ENCODE data around the gene CTNNBL1. TPM values are rescaled to one million over a fixed set of nuclear protein-coding genes. Genes with fewer than 3 reads are reported as not detected.

The CTNNBL1 gene
- total RNA-seq, 1 donor from 2014 or later: 58.0 TPM

DNA sequence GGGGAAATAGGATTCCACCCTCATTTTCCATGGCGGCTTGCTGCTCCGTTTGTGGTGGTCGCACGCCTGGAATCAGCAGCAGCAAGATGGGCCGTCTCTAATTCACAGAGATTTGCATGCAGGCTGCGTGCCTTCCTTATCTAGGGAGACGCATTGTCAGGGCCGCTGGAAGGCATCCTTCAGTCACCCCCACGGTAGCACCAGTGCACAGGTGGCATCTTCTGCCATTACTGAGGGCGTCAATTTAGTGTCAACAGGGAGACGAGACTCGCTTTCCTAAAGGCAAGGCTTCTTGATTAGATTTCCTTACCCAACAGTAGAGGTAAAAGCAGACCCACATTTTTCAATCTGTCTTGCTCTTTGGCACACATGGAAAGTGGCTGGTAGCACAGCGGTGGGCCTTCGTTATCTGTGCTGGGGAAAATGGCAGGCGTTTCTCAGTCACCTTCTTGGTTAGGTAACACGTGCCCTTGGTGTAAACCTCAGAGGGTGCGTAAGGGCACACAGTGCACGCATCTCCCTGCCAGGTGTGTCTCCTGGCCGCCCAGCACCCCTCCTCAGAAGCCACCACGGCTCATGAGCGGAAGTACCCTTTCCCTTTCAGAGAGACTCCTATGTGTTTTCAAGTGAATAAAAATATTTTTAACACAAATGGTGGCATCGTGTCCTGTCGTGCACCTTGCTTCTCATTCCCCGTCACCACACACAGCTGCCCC lies 181.8 kb downstream of the CTNNBL1 start:
- Mint-ChIP-seq H3K4me1 (ENCODE audit: low read depth, unreplicated experiment) (peaks cover 33% of the 10 kb centered on the region), H3K27ac (ENCODE audit: unreplicated experiment) (no peak overlapping the region), H3K9me3 (ENCODE audit: unreplicated experiment) (peaks cover 9% of the 10 kb centered on the region), H3K27me3 (ENCODE audit: unreplicated experiment) (peaks cover 8% of the 10 kb centered on the region), H3K4me3 (ENCODE audit: unreplicated experiment) (peak overlapping the region; percentile 51), H3K36me3 (ENCODE audit: unreplicated experiment) (peaks cover 4% of the 10 kb centered on the region)
- no peak for DNase-seq
- TF ChIP-seq, protein P1, sequence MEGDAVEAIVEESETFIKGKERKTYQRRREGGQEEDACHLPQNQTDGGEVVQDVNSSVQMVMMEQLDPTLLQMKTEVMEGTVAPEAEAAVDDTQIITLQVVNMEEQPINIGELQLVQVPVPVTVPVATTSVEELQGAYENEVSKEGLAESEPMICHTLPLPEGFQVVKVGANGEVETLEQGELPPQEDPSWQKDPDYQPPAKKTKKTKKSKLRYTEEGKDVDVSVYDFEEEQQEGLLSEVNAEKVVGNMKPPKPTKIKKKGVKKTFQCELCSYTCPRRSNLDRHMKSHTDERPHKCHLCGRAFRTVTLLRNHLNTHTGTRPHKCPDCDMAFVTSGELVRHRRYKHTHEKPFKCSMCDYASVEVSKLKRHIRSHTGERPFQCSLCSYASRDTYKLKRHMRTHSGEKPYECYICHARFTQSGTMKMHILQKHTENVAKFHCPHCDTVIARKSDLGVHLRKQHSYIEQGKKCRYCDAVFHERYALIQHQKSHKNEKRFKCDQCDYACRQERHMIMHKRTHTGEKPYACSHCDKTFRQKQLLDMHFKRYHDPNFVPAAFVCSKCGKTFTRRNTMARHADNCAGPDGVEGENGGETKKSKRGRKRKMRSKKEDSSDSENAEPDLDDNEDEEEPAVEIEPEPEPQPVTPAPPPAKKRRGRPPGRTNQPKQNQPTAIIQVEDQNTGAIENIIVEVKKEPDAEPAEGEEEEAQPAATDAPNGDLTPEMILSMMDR (IDR thresholded peaks at IDR 0.05; ENCODE audit: partially characterized antibody, unreplicated experiment): no peak

DNA sequence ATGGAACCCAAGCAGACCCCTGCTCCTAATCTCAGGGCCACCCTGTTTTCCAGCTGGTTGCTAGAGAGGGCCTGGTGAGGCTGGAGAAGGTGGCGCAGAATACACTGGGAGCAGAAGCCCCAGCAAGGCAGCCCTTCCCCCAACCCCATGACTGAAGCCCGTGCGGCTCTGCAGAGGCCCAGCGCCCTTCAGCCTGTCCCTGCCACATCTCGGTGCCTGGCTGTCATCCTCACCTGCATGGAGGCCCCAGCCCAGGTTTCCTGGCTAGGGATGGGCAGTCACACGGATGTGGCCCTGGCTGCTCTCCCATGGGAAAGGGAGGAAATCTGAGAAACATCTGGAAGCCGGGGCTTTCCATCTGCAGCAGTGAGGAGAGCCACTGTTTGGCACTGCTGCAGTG lies 183.0 kb downstream of the CTNNBL1 start:
- TF ChIP-seq, protein P1 (IDR thresholded peaks at IDR 0.05; ENCODE audit: partially characterized antibody, unreplicated experiment): no peak
- H3K4me1 Mint-ChIP-seq (ENCODE audit: low read depth, unreplicated experiment): peaks cover 37% of the 10 kb centered on the region
- H3K9me3 Mint-ChIP-seq (ENCODE audit: unreplicated experiment): peaks cover 18% of the 10 kb centered on the region
- no peak for DNase-seq
- no peak overlapping the region for H3K27ac Mint-ChIP-seq (ENCODE audit: unreplicated experiment)
- H3K36me3 Mint-ChIP-seq (ENCODE audit: unreplicated experiment): peaks cover 4% of the 10 kb centered on the region
- peaks cover 14% of the 10 kb centered on the region for H3K27me3 Mint-ChIP-seq (ENCODE audit: unreplicated experiment)
- no peak overlapping the region for H3K4me3 Mint-ChIP-seq (ENCODE audit: unreplicated experiment)

DNA sequence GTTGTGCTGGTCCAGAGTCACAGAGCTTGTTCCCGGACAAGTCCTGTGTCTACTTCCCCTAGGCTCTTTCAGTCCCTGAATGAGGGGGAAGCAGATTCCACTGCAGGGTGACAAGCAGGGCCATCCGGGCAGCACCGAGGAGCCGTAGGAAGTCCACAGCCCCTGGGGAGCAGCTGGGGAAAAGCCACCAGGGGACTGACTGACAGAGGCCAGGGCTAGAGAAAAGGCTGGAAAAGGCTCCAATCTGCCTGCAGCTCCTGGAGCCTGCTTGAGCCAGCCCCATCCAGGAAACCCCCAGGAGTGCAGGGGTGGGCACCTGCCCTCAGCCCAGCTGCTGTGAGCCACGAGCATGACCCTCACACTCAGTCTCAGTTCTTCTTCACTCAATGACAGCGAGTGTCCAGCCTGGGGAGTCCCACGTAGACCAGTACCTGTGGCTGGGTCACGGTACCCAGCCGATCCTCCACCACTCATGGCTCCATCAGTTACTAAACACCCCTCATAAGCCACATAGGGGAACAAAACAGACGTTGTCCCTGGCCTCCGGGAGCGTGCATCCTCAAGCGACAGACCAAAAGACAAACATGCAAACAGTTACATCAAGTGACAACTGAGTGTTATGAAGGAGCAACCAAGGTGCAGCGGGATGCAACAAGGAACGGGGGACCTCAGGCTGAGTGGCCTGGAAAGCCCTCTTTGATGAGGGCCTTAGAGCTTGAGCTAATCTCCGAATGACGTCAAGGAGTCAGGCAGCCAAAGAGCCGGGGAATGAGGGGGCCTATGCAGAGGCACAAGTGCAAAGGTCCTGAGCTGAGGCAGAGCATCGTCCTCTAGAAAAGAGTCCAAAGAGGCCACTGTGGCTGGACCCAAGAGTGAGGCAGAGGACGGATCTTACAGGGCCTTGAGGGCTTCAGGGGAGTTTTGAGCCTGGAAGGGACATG lies 184.3 kb downstream of the CTNNBL1 start:
- TF ChIP-seq, protein P1 (IDR thresholded peaks at IDR 0.05; ENCODE audit: partially characterized antibody, unreplicated experiment): no peak
- Mint-ChIP-seq H3K4me3 (ENCODE audit: unreplicated experiment) (no peak overlapping the region), H3K9me3 (ENCODE audit: unreplicated experiment) (peaks cover 18% of the 10 kb centered on the region), H3K27me3 (ENCODE audit: unreplicated experiment) (peaks cover 17% of the 10 kb centered on the region), H3K4me1 (ENCODE audit: low read depth, unreplicated experiment) (peaks cover 49% of the 10 kb centered on the region), H3K36me3 (ENCODE audit: unreplicated experiment) (peaks cover 4% of the 10 kb centered on the region), H3K27ac (ENCODE audit: unreplicated experiment) (no peak overlapping the region)
- DNase-seq: no peak

DNA sequence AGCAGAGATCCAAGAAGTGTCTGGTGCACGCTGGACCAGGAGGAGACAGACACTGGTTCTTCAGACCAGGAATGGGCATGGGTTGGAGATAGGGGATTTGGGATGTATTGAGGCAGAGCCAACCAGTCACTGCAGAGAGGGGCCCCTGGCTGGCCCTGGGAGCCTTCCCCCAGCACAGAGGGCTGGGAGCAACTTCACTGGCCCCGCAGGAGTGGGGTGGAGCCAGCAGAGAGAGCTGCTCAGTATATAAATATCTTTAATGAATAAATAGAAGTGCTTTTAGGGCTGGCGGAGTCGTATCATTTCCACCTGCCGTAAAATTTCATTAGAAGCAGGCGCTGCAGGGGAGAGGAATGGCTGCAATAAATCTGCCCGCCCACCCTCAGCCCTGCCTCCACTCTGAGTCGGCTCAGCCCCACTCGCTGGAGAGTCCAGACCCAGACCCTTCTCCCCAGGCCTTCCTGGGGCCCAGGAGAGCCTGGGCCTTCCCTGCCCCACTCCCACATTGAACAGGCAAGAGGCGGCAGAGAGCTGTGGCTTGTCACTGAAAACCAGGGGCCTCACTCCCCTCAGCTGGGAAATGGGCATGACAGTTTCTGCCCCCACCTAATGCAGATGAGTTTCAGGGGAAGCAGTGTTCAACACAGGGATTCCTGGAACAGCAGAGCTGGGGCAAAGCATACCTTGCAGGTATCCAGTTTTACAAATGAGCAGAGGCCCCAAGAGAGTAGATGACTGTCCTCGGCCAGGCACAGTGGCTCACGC lies 185.2 kb downstream of the CTNNBL1 start:
- Mint-ChIP-seq H3K4me3 (ENCODE audit: unreplicated experiment) (no peak overlapping the region), H3K27ac (ENCODE audit: unreplicated experiment) (peak overlapping the region; percentile 39)
- DNase-seq: no peak

More for the DNA sequence above, 185.2 kb downstream of the CTNNBL1 start:
- H3K4me1 Mint-ChIP-seq (ENCODE audit: low read depth, unreplicated experiment): peaks cover 50% of the 10 kb centered on the region
- peaks cover 17% of the 10 kb centered on the region for H3K27me3 Mint-ChIP-seq (ENCODE audit: unreplicated experiment)
- peaks cover 4% of the 10 kb centered on the region for H3K36me3 Mint-ChIP-seq (ENCODE audit: unreplicated experiment)
- TF ChIP-seq, protein P1 (IDR thresholded peaks at IDR 0.05; ENCODE audit: partially characterized antibody, unreplicated experiment): no peak
- peaks cover 18% of the 10 kb centered on the region for H3K9me3 Mint-ChIP-seq (ENCODE audit: unreplicated experiment)

All from glutamatergic neuron (in vitro differentiated cells).